ENCODE measurements around the gene PXT1. TPM values are rescaled to one million over a fixed set of nuclear protein-coding genes. Genes with fewer than 3 reads are reported as not detected.

PXT1 gene
- total and polyA plus RNA-seq, 8 donors = not detected

DNA sequence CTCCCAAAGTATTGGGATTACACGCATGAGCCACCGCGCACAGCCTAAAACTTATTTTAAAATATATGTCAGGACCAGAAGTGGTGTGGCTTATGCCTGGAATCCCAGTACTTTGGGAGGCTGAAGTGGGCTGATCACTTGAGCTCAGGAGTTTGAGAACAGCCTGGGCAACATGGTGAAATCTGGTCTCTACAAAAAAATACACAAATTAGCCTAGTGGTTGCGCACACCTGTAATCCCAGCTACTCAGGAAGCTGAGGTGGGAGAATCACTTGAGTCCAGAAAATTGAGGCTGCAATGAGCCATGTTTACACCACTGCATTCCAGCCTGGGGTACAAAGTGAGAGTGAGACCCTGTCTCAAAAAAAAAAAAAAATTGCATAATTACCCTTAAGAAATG is 13.7 kb downstream of the PXT1 start:
- peak in 1 of 2 donors; percentile 20 for DNase-seq
- WGBS, 5 donors = 43 to 96% (median 63%) methylated on average over 4 of the region's 4 CpGs
- Histone ChIP-seq H3K27ac (no peak overlapping the region), H3K27me3 (no peaks in the 10 kb centered on the region), H3K4me3 (no peak overlapping the region), H3K9me3 (no peaks in the 10 kb centered on the region), H3K4me1 (peaks cover 0 to 4% (median 1%) of the 10 kb centered on the region in 4 donors), H3K36me3 (no peaks in the 10 kb centered on the region)
- intact Hi-C loops (cut with DNase I; ENCODE audit: low total_unique reads) = no loop called here
- TF ChIP-seq, protein P1, sequence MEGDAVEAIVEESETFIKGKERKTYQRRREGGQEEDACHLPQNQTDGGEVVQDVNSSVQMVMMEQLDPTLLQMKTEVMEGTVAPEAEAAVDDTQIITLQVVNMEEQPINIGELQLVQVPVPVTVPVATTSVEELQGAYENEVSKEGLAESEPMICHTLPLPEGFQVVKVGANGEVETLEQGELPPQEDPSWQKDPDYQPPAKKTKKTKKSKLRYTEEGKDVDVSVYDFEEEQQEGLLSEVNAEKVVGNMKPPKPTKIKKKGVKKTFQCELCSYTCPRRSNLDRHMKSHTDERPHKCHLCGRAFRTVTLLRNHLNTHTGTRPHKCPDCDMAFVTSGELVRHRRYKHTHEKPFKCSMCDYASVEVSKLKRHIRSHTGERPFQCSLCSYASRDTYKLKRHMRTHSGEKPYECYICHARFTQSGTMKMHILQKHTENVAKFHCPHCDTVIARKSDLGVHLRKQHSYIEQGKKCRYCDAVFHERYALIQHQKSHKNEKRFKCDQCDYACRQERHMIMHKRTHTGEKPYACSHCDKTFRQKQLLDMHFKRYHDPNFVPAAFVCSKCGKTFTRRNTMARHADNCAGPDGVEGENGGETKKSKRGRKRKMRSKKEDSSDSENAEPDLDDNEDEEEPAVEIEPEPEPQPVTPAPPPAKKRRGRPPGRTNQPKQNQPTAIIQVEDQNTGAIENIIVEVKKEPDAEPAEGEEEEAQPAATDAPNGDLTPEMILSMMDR (IDR thresholded peaks at IDR 0.05) = peak in 3 of 7 experiments; percentile 18 to 46 (median 29)
- no peak for TF ChIP-seq EP300 (IDR thresholded peaks at IDR 0.05)

DNA sequence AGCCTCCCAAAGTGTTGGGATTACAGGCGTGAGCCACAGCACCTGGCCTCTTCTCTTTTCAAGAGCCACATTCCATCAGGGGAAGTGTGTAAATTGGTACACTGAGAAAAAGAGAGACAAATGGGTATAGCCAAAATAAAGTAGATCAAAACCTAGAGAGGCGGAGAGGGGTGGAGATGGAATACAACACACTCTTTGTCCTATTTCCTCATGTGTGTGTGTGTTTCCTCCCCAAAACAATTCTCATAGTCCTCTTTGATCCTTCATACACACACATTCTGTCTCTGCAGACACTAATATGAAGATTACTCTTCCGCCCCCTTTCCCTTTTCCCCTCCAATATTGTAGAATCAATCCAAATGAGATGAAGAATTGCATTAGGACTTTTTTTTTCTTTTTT is 16.0 kb downstream of the PXT1 start:
- no peak overlapping the region for H3K4me3 ChIP-seq
- peaks cover 5 to 16% (median 11%) of the 10 kb centered on the region in 4 donors for H3K4me1 ChIP-seq
- no peaks in the 10 kb centered on the region for H3K27me3 ChIP-seq
- H3K27ac ChIP-seq = no peak overlapping the region
- TF ChIP-seq, protein P1 (IDR thresholded peaks at IDR 0.05) = no peak
- TF ChIP-seq POLR2A (IDR thresholded peaks at IDR 0.05) = no peak
- no peak for TF ChIP-seq POLR2AphosphoS5 (IDR thresholded peaks at IDR 0.05)
- no peak for TF ChIP-seq EP300 (IDR thresholded peaks at IDR 0.05)
- DNase-seq = no peak
- intact Hi-C loops (cut with DNase I; ENCODE audit: low total_unique reads) = no loop called here
- H3K36me3 ChIP-seq = no peaks in the 10 kb centered on the region
- no peaks in the 10 kb centered on the region for H3K9me3 ChIP-seq
- 89 to 97% (median 93%) methylated on average over 3 of the region's 3 CpGs for WGBS, 5 donors

DNA sequence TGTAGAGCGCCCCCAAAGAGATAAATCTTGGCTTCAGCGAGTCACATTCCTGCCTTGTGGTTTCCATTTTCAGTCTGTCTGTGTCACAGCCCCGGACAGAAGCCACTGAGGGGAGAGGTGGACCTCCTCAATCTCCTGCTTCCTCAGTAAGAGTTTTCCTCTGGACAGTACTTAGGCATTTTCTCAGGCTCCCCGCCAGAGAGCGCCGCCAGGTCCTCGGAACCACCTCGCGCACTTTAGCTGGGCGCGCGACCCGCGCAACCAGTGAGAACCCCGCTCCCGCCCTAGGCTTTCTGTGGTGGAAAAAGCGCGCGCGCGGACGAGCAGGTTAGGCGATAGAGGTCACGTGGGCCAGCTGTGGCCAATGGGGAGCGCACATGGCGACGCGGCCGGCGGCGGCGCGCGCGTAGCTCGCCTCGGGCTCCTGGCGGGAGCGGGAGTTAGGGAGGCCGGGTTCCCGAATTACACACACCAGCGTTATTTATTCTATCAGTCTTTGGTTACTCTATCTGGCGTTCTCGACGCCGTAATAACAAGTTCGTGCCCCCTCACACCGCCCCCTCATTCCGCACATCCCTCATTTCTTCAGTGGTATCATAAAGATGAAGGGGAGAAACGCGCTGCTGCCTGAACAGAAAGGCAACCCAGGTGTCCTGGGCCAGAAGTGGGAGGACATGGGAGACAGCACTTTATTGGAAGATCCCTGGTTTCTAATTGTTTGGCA is 19.4 kb downstream of the PXT1 start:
- Histone ChIP-seq H3K9me3 (no peaks in the 10 kb centered on the region), H3K4me3 (peak overlapping the region; percentile 46 to 56 (median 52)), H3K4me1 (peaks cover 5 to 16% (median 11%) of the 10 kb centered on the region in 4 donors), H3K36me3 (no peaks in the 10 kb centered on the region), H3K27ac (peak overlapping the region; percentile 68 to 90 (median 82)), H3K27me3 (no peaks in the 10 kb centered on the region)
- 0 to 1% (median 1%) methylated on average over 28 to 51 of the region's 51 CpGs for WGBS, 5 donors
- intact Hi-C loops (cut with DNase I; ENCODE audit: low total_unique reads) = no loop called here
- peak; percentile 99 for DNase-seq
- peak in 1 of 4 donors; percentile 59 for TF ChIP-seq POLR2A (IDR thresholded peaks at IDR 0.05)
- TF ChIP-seq POLR2AphosphoS5 (IDR thresholded peaks at IDR 0.05) = peak; percentile 85 to 96 (median 95)
- TF ChIP-seq EP300 (IDR thresholded peaks at IDR 0.05) = no peak
- TF ChIP-seq, protein P1 (IDR thresholded peaks at IDR 0.05) = peak in 5 of 7 experiments; percentile 42 to 77 (median 56)

DNA sequence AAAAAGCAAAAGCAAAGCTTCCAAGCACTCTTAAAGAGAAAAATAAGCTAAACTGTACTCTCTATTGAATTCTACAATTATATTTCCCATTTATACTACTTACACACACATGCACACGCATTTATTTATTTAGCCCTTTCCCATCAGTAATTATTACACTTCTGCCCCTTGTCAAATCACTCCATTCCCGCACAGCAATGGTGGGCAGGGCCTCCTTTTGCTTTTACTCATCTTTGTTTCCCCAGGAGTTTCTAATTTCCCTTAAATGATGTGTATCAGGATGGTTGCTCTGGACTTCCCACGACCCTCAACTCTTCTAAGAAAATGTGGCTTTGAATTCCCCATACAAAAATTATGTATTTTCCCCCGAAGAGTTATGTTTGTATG is 19.9 kb downstream of the PXT1 start:
- no peak for DNase-seq
- Histone ChIP-seq H3K27ac (peak overlapping the region; percentile 68 to 90 (median 82)), H3K9me3 (no peaks in the 10 kb centered on the region), H3K27me3 (no peaks in the 10 kb centered on the region), H3K4me1 (peaks cover 5 to 16% (median 11%) of the 10 kb centered on the region in 4 donors), H3K36me3 (no peaks in the 10 kb centered on the region), H3K4me3 (peak overlapping the region; percentile 46 to 56 (median 52))
- TF ChIP-seq, protein P1 (IDR thresholded peaks at IDR 0.05) = no peak
- TF ChIP-seq POLR2A (IDR thresholded peaks at IDR 0.05) (no peak), EP300 (IDR thresholded peaks at IDR 0.05) (no peak), POLR2AphosphoS5 (IDR thresholded peaks at IDR 0.05) (no peak)
- 5 to 13% (median 10%) methylated on average over 4 of the region's 4 CpGs for WGBS, 5 donors
- intact Hi-C loops (cut with DNase I; ENCODE audit: low total_unique reads) = no loop called here
